Osteocyte (in vitro differentiated cells): ENCODE data around the gene FBXO44. TPM values are rescaled to one million over a fixed set of nuclear protein-coding genes. Genes with fewer than 3 reads are reported as not detected.

Source experiments
- DNase-seq: peaks from one replicate; pipeline ENCODE4 v3.0.0; 2021; ENCODE audit warnings: mixed read lengths; ENCODE audit not compliant: unreplicated experiment; ENCODE audit errors: extremely low spot score
- H3K27ac Mint-ChIP-seq: one replicate; pipeline ENCODE4 v1.8.0; 2021; ENCODE audit warnings: mild to moderate bottlenecking, mixed read lengths; ENCODE audit not compliant: unreplicated experiment
- H3K27me3 Mint-ChIP-seq: one replicate; pipeline ENCODE4 v1.8.0; 2021; ENCODE audit warnings: mixed read lengths; ENCODE audit not compliant: unreplicated experiment
- H3K36me3 Mint-ChIP-seq: one replicate; pipeline ENCODE4 v1.8.0; 2021; ENCODE audit warnings: mixed read lengths; ENCODE audit not compliant: unreplicated experiment
- H3K4me1 Mint-ChIP-seq: one replicate; pipeline ENCODE4 v1.8.0; 2021; ENCODE audit warnings: mixed read lengths; ENCODE audit not compliant: unreplicated experiment
- H3K4me3 Mint-ChIP-seq: one replicate; pipeline ENCODE4 v1.8.0; 2021; ENCODE audit warnings: mild to moderate bottlenecking, moderate library complexity, mixed read lengths; ENCODE audit not compliant: unreplicated experiment
- H3K9me3 Mint-ChIP-seq: one replicate; pipeline ENCODE4 v1.8.0; 2021; ENCODE audit warnings: mixed read lengths; ENCODE audit not compliant: unreplicated experiment
- CTCF ChIP-seq: fragments of 200-600 bp; sonication (generic); IDR thresholded peaks from 2 replicates; pipeline ENCODE4 v1.5.0; 2021; ENCODE audit warnings: antibody characterized with exemption, mild to moderate bottlenecking, moderate library complexity
- total RNA-seq: library from RNA; stranded (reverse); gene quantifications from 2 replicates; pipeline ENCODE4 v1.2.1, GENCODE V29; 2021

Gene FBXO44
- total RNA-seq, 1 donor from 2014 or later = 27.7 TPM

GRCh38 chr1:11678442-11678841 lies 23.8 kb downstream of the FBXO44 start:
- peaks cover 21% of the 10 kb centered on the region for H3K4me1 Mint-ChIP-seq
- no peak for DNase-seq
- no peaks in the 10 kb centered on the region for H3K9me3 Mint-ChIP-seq
- H3K27ac Mint-ChIP-seq = no peak overlapping the region
- peaks cover 6% of the 10 kb centered on the region for H3K36me3 Mint-ChIP-seq
- H3K27me3 Mint-ChIP-seq = no peaks in the 10 kb centered on the region
- TF ChIP-seq CTCF = no peak
- no peak overlapping the region for H3K4me3 Mint-ChIP-seq

- Mint-ChIP-seq H3K27me3 (no peaks in the 10 kb centered on the region), H3K36me3 (peaks cover 2% of the 10 kb centered on the region), H3K4me3 (peak overlapping the region; percentile 87), H3K27ac (peak overlapping the region; percentile 83), H3K9me3 (no peaks in the 10 kb centered on the region), H3K4me1 (peaks cover 21% of the 10 kb centered on the region)
- TF ChIP-seq CTCF = no peak
- peak; percentile 85 for DNase-seq
These were observed 25.8 kb downstream of the FBXO44 start for GRCh38 chr1:11680270-11681070.

GRCh38 chr1:11681071-11681771 lies 26.5 kb downstream of the FBXO44 start, which contains the start of gene MAD2L2:
MAD2L2 (minus strand) TSS chr1:11681148; CDS start chr1:11680601, 547 bp downstream.
- no peaks in the 10 kb centered on the region for H3K27me3 Mint-ChIP-seq

GRCh38 chr1:11682287-11682771 lies 27.7 kb downstream of the FBXO44 start:
- no peak for DNase-seq
- no peaks in the 10 kb centered on the region for H3K36me3 Mint-ChIP-seq
- H3K9me3 Mint-ChIP-seq = no peaks in the 10 kb centered on the region
- no peaks in the 10 kb centered on the region for H3K27me3 Mint-ChIP-seq
- H3K27ac Mint-ChIP-seq = peak overlapping the region; percentile 52
- no peak overlapping the region for H3K4me3 Mint-ChIP-seq
- TF ChIP-seq CTCF = no peak
- peaks cover 21% of the 10 kb centered on the region for H3K4me1 Mint-ChIP-seq

More at GRCh38 chr1:11681071-11681771, 26.5 kb downstream of the FBXO44 start, which contains the start of gene MAD2L2:
- peak within 1 kb of the TSS; percentile 87 for H3K27ac Mint-ChIP-seq
- no peaks in the 10 kb centered on the region for H3K9me3 Mint-ChIP-seq
- peaks cover 21% of the 10 kb centered on the region for H3K4me1 Mint-ChIP-seq
- peak within 1 kb of the TSS; percentile 87 for H3K4me3 Mint-ChIP-seq
- peak; percentile 95 for DNase-seq
- no peaks in the 10 kb centered on the region for H3K36me3 Mint-ChIP-seq
- no peak for TF ChIP-seq CTCF

GRCh38 chr1:11682799-11683198 lies 28.1 kb downstream of the FBXO44 start:
- Mint-ChIP-seq H3K4me3 (no peak overlapping the region), H3K4me1 (peaks cover 21% of the 10 kb centered on the region)
- DNase-seq = no peak

More at GRCh38 chr1:11682799-11683198, 28.1 kb downstream of the FBXO44 start:
- Mint-ChIP-seq H3K9me3 (no peaks in the 10 kb centered on the region), H3K27me3 (peaks cover 3% of the 10 kb centered on the region), H3K36me3 (no peaks in the 10 kb centered on the region), H3K27ac (no peak overlapping the region)
- TF ChIP-seq CTCF = no peak
